Stimulated activated CD4-positive, alpha-beta T cell treated with anti-CD3 and anti-CD28 coated beads, Interleukin-1b, Interleukin-23, amount 100 ng/mL, for 4 hours (primary cell): Measurements from ENCODE around the gene CDH5.

Experiments
- DNase-seq, 2 donors: peaks; one replicate each; pipeline ENCODE4 v3.0.0-alpha.2; 2020; ENCODE audit warnings: low read depth in 2 of 2

Gene CDH5

GRCh38 chr16:66353055-66353454, 13.4 kb upstream of the CDH5 start:
- no peak for DNase-seq

GRCh38 chr16:66354034-66354909, 12.2 kb upstream of the CDH5 start:
- no peak for DNase-seq

- DNase-seq: no peak
Measured at GRCh38 chr16:66355526-66355925, 11.0 kb upstream of the CDH5 start.

- DNase-seq: peak in 1 of 2 donors; percentile 11
Measured at GRCh38 chr16:66357523-66357928, 9.0 kb upstream of the CDH5 start.

- DNase-seq: no peak
Measured at GRCh38 chr16:66358231-66358630, 8.3 kb upstream of the CDH5 start.

- DNase-seq: no peak
Measured at GRCh38 chr16:66359012-66359411, 7.5 kb upstream of the CDH5 start.

GRCh38 chr16:66359811-66360608, 6.5 kb upstream of the CDH5 start:
- DNase-seq: no peak

- DNase-seq: no peak
Measured at GRCh38 chr16:66360624-66361324, 5.7 kb upstream of the CDH5 start.

- no peak for DNase-seq
Measured at GRCh38 chr16:66361604-66362135, 4.8 kb upstream of the CDH5 start.

- DNase-seq: no peak
Measured at GRCh38 chr16:66363211-66363777, 3.2 kb upstream of the CDH5 start.

GRCh38 chr16:66364117-66364958, 2.2 kb upstream of the CDH5 start:
- no peak for DNase-seq

GRCh38 chr16:66364959-66365306, 1.6 kb upstream of the CDH5 start:
- DNase-seq: no peak

- DNase-seq: no peak
Measured at GRCh38 chr16:66365651-66366050, 840 bp upstream of the CDH5 start.

- DNase-seq: no peak
Measured at GRCh38 chr16:66367968-66368891, 1.7 kb downstream of the CDH5 start.

GRCh38 chr16:66369055-66369592, 2.6 kb downstream of the CDH5 start:
- DNase-seq: no peak

- no peak for DNase-seq
Measured at GRCh38 chr16:66370786-66371684, 4.5 kb downstream of the CDH5 start.

- DNase-seq: no peak
Measured at GRCh38 chr16:66372078-66372897, 5.8 kb downstream of the CDH5 start.

GRCh38 chr16:66372898-66373155, 6.3 kb downstream of the CDH5 start:
- no peak for DNase-seq
